H1 (cell line): Measurements from ENCODE around the gene KIF1B. TPM values are rescaled to one million over a fixed set of nuclear protein-coding genes. Genes with fewer than 3 reads are reported as not detected.

Experiments used
- CTCF ChIA-PET: fragments of 300-600 bp; sonication (Branson Sonifier 250); formaldehyde crosslinking; loops from one replicate; lab custom pipeline; 2021; ENCODE audit not compliant: partially characterized antibody; lab: Charles Lee
- POLR2A ChIA-PET: fragments of 300-600 bp; sonication (Branson Sonifier 250); formaldehyde crosslinking; loops from one replicate; lab custom pipeline; 2021; ENCODE audit warnings: inconsistent platforms; ENCODE audit not compliant: partially characterized antibody; lab: Charles Lee
- DNase-seq, 2 experiments: peaks; one replicate each; pipeline versions ENCODE4 v3.0.0 to v3.0.0-alpha.2; 2010 to 2022; ENCODE audit warnings: low spot score in 2 of 2, low read depth in 1 of 2, mixed read lengths in 1 of 2
- FAIRE-seq: peaks from 2 replicates; lab custom pipeline; 2011; peaks lifted over from hg19 to GRCh38; lab: Jason Lieb, UNC
- H2AFZ ChIP-seq: 2 replicates; pipeline ENCODE4 v1.8.1; 2012; ENCODE audit warnings: low read length, inconsistent platforms
- H2AK5ac ChIP-seq: 2 replicates; pipeline ENCODE4 v1.6.1; 2013; ENCODE audit warnings: low read depth, low read length
- H2BK120ac ChIP-seq: replicated peaks from 2 replicates; pipeline ENCODE3; 2013; ENCODE audit warnings: low read depth, low read length, inconsistent platforms
- H2BK12ac ChIP-seq: 2 replicates; pipeline ENCODE4 v1.6.1; 2013; ENCODE audit warnings: low read depth, low read length
- H2BK15ac ChIP-seq: 2 replicates; pipeline ENCODE4 v1.6.1; 2013; ENCODE audit warnings: low read length
- H2BK20ac ChIP-seq: 2 replicates; pipeline ENCODE4 v1.6.1; 2013; ENCODE audit warnings: low read length
- H2BK5ac ChIP-seq: 2 replicates; pipeline ENCODE4 v1.6.1; 2013; ENCODE audit warnings: low read depth, low read length
- H3K14ac ChIP-seq: 2 replicates; pipeline ENCODE4 v1.6.1; 2013; ENCODE audit warnings: inconsistent platforms; ENCODE audit not compliant: insufficient read length
- H3K18ac ChIP-seq: 2 replicates; pipeline ENCODE4 v1.6.1; 2013; ENCODE audit warnings: low read length; ENCODE audit errors: extremely low read depth
- H3K23ac ChIP-seq: 2 replicates; pipeline ENCODE4 v1.6.1; 2013; ENCODE audit warnings: inconsistent platforms; ENCODE audit not compliant: insufficient read length
- H3K23me2 ChIP-seq: 2 replicates; pipeline ENCODE4 v1.6.1; 2013; ENCODE audit warnings: low read depth, low read length
- H3K27ac ChIP-seq: 2 replicates; pipeline ENCODE4 v1.6.1; 2011; ENCODE audit warnings: low read depth, low read length, inconsistent platforms
- H3K27me3 ChIP-seq, 4 experiments: replicated peaks in 1 of 4; 1 replicate in 1 of 4; 2 replicates in 3 of 4; pipeline versions ENCODE4 v1.6.1 to v1.8.1; 2011 to 2013; ENCODE audit warnings: low read length in 3 of 4, mild to moderate bottlenecking in 3 of 4, inconsistent platforms in 2 of 4, mixed read lengths in 2 of 4, moderate library complexity in 1 of 4; ENCODE audit not compliant: control insufficient read depth in 3 of 4, insufficient read depth in 3 of 4; ENCODE audit errors: extremely low read depth in 1 of 4
- H3K36me3 ChIP-seq, 4 experiments: 2 replicates each; pipeline versions ENCODE4 v1.6.1 to v1.8.1; 2011 to 2013; ENCODE audit warnings: mild to moderate bottlenecking in 4 of 4, low read length in 3 of 4, moderate library complexity in 2 of 4, control low read depth in 1 of 4, inconsistent platforms in 1 of 4; ENCODE audit not compliant: insufficient read depth in 4 of 4, control insufficient read depth in 2 of 4
- H3K4ac ChIP-seq: replicated peaks from 2 replicates; pipeline ENCODE3; 2013; ENCODE audit warnings: low read length, low read depth, mixed read lengths, inconsistent platforms; ENCODE audit not compliant: insufficient read length
- H3K4me1 ChIP-seq, 4 experiments: replicated peaks in 1 of 4; 1 replicate in 1 of 4; 2 replicates in 3 of 4; pipeline versions ENCODE4 v1.6.1 to v1.8.1; 2011 to 2013; ENCODE audit warnings: low read length in 3 of 4, inconsistent platforms in 2 of 4, mixed read lengths in 1 of 4; ENCODE audit not compliant: insufficient read depth in 4 of 4, control insufficient read depth in 3 of 4
- H3K4me2 ChIP-seq, 2 experiments: 2 replicates each; pipeline versions ENCODE4 v1.6.1 to v1.8.1; 2011 to 2013; ENCODE audit warnings: low read depth in 2 of 2, low read length in 2 of 2, control low read depth in 1 of 2, inconsistent platforms in 1 of 2, mild to moderate bottlenecking in 1 of 2; ENCODE audit not compliant: insufficient read depth in 1 of 2
- H3K4me3 ChIP-seq, 4 experiments: fragments of 200-600, 300-600 bp in 1 of 4; sonication (generic), shearing (Covaris generic), sonication (Bioruptor Twin) in 1 of 4; 2 replicates each; pipeline versions ENCODE4 v1.5.1 to v1.8.1; 2011 to 2016; ENCODE audit warnings: low read length in 4 of 4, low read depth in 3 of 4, control low read depth in 2 of 4, inconsistent platforms in 2 of 4, mild to moderate bottlenecking in 2 of 4, mixed read lengths in 1 of 4, moderate library complexity in 1 of 4; ENCODE audit not compliant: insufficient read depth in 2 of 4; ENCODE audit errors: extremely low read depth in 1 of 4
- H3K56ac ChIP-seq: replicated peaks from 2 replicates; pipeline ENCODE3; 2013; ENCODE audit warnings: low read depth, mild to moderate bottlenecking, mixed read lengths, low read length, inconsistent platforms; ENCODE audit not compliant: insufficient read length
- H3K79me1 ChIP-seq: 2 replicates; pipeline ENCODE4 v1.6.1; 2013; ENCODE audit warnings: low read depth, low read length, control low read depth
- H3K79me2 ChIP-seq, 2 experiments: 2 replicates each; pipeline versions ENCODE4 v1.6.1 to v1.8.1; 2012 to 2013; ENCODE audit warnings: low read length in 2 of 2, mild to moderate bottlenecking in 2 of 2, inconsistent platforms in 1 of 2; ENCODE audit not compliant: insufficient read depth in 2 of 2, control insufficient read depth in 1 of 2
- H3K9ac ChIP-seq, 4 experiments: replicated peaks in 1 of 4; 1 replicate in 1 of 4; 2 replicates in 3 of 4; pipeline versions ENCODE4 v1.6.1 to v1.8.1; 2011 to 2013; ENCODE audit warnings: low read depth in 3 of 4, low read length in 3 of 4, control low read depth in 2 of 4, mild to moderate bottlenecking in 2 of 4, moderate library complexity in 2 of 4, inconsistent platforms in 1 of 4; ENCODE audit errors: extremely low read depth in 1 of 4
- H3K9me3 ChIP-seq, 2 experiments: 2 replicates each; pipeline versions ENCODE4 v1.6.1 to v1.8.1; 2012 to 2013; ENCODE audit warnings: mild to moderate bottlenecking in 2 of 2, moderate library complexity in 2 of 2, control low read depth in 1 of 2, inconsistent platforms in 1 of 2, low read depth in 1 of 2, low read length in 1 of 2, mixed read lengths in 1 of 2; ENCODE audit not compliant: insufficient read depth in 2 of 2
- H4K20me1 ChIP-seq, 2 experiments: replicated peaks in 1 of 2; 2 replicates each; pipeline versions ENCODE3 to v1.8.1; 2011 to 2013; ENCODE audit warnings: inconsistent platforms in 2 of 2, low read length in 2 of 2, mild to moderate bottlenecking in 1 of 2; ENCODE audit not compliant: insufficient read depth in 2 of 2, control insufficient read depth in 1 of 2
- H4K5ac ChIP-seq: 2 replicates; pipeline ENCODE4 v1.6.1; 2013; ENCODE audit warnings: low read length, low read depth, mixed read lengths, inconsistent platforms; ENCODE audit not compliant: insufficient read length
- H4K8ac ChIP-seq: 2 replicates; pipeline ENCODE4 v1.8.0; 2013; ENCODE audit warnings: mild to moderate bottlenecking, moderate library complexity, low read length, inconsistent platforms; ENCODE audit not compliant: insufficient read depth; ENCODE audit errors: extremely low read depth
- H4K91ac ChIP-seq: replicated peaks from 2 replicates; pipeline ENCODE3; 2013; ENCODE audit warnings: low read length, mixed read lengths, inconsistent platforms; ENCODE audit not compliant: insufficient read length
- CEBPB ChIP-seq: IDR thresholded peaks from 2 replicates; pipeline ENCODE4 v1.6.1; 2012; ENCODE audit warnings: low read depth, low read length
- CHD2 ChIP-seq: IDR thresholded peaks from 2 replicates; pipeline ENCODE4 v1.6.1; 2012; ENCODE audit warnings: low read length, improper control_type of control experiment
- CTBP2 ChIP-seq: IDR thresholded peaks from 2 replicates; pipeline ENCODE4 v1.7.0; 2011; ENCODE audit warnings: borderline replicate concordance, mild to moderate bottlenecking, moderate library complexity, mixed read lengths, low read length; ENCODE audit not compliant: insufficient read depth, insufficient read length
- EGR1 ChIP-seq: IDR thresholded peaks from 2 replicates; pipeline ENCODE4 v1.6.1; 2011; ENCODE audit warnings: low read depth, low read length, borderline replicate concordance
- EP300 ChIP-seq, 2 experiments: IDR thresholded peaks; 1 replicate in 1 of 2; 2 replicates in 1 of 2; pipeline ENCODE4 v1.6.1; 2011 to 2012; ENCODE audit warnings: low read depth in 2 of 2, low read length in 2 of 2, mild to moderate bottlenecking in 2 of 2, borderline replicate concordance in 1 of 2, inconsistent platforms in 1 of 2, moderate library complexity in 1 of 2
- KDM5A ChIP-seq: fragments of 200-600 bp; IDR thresholded peaks from 2 replicates; pipeline ENCODE4 v1.7.1; 2012; ENCODE audit warnings: mild to moderate bottlenecking, low read length, inconsistent platforms, mixed read lengths
- POU5F1 ChIP-seq: IDR thresholded peaks from 2 replicates; pipeline ENCODE4 v1.6.1; 2011; ENCODE audit warnings: low read depth, mild to moderate bottlenecking, low read length, moderate library complexity
- RBBP5 ChIP-seq: IDR thresholded peaks from 2 replicates; pipeline ENCODE4 v1.7.1; 2012; ENCODE audit warnings: low read depth, mild to moderate bottlenecking, inconsistent platforms, low read length, moderate library complexity, borderline replicate concordance
- SIN3A ChIP-seq, 2 experiments: IDR thresholded peaks in 1 of 2; conservative IDR thresholded peaks in 1 of 2; 2 replicates each; pipeline ENCODE4 v1.6.1; 2011 to 2012; ENCODE audit warnings: low read length in 2 of 2, improper control_type of control experiment in 1 of 2, low read depth in 1 of 2, mild to moderate bottlenecking in 1 of 2
- SP1 ChIP-seq: IDR thresholded peaks from 2 replicates; pipeline ENCODE4 v1.6.1; 2011; ENCODE audit warnings: low read depth, low read length
- TAF7 ChIP-seq: optimal IDR thresholded peaks from 2 replicates; pipeline ENCODE3; 2011; ENCODE audit warnings: low read depth, mild to moderate bottlenecking, inconsistent platforms, low read length, moderate library complexity, borderline replicate concordance
- WGBS, 2 experiments: shearing (Covaris generic) in 1 of 2; methylation state at CpG; one replicate each; pipeline versions ENCODE4 v1.1.6 to v1.1.7; 2013 to 2015; ENCODE audit warnings: low lambda C conversion rate in 2 of 2, mixed read lengths in 2 of 2, inconsistent platforms in 1 of 2, low coverage in 1 of 2, missing lambda C conversion rate in 1 of 2; ENCODE audit not compliant: insufficient replicate concordance in 2 of 2, insufficient coverage in 1 of 2, insufficient read length in 1 of 2; ENCODE audit errors: extremely low coverage in 1 of 2, missing lambda C conversion rate in 1 of 2; 5-methylcytosine and 5-hydroxymethylcytosine counted together
- polyA plus RNA-seq, 7 experiments: library from polyadenylated mRNA; depleted of rRNA in 3 of 7; stranded (reverse) in 5 of 7; unstranded in 2 of 7; fragments of >200 nt in 5 of 7; fragments of 200-250 nt in 2 of 7; gene quantifications; 1 replicate in 5 of 7; 2 replicates in 1 of 7; 4 replicates in 1 of 7; pipeline versions ENCODE4 v1.2.1 to v1.2.3, GENCODE V29; 2011 to 2013; ENCODE audit warnings: missing spikeins in 2 of 7, mixed read lengths in 2 of 7
- total RNA-seq: library from RNA; stranded (reverse); fragmentation: NEBNext Ultra II Directional; extraction: Animal tissue kit (Norgen Biotek cat#: 25700); gene quantifications from 2 replicates; pipeline ENCODE4 v1.2.1, GENCODE V29; 2021
- TF ChIP-seq, protein P1 (sequence below): IDR thresholded peaks from 2 replicates; pipeline ENCODE4 v1.6.1; 2012; ENCODE audit warnings: inconsistent platforms

KIF1B gene
- total and polyA plus RNA-seq, 2 of the 8 experiments (the other 6 are each of a cell fraction or from before 2014, with no cell fraction given) = 39.1 to 74.2 TPM

DNA sequence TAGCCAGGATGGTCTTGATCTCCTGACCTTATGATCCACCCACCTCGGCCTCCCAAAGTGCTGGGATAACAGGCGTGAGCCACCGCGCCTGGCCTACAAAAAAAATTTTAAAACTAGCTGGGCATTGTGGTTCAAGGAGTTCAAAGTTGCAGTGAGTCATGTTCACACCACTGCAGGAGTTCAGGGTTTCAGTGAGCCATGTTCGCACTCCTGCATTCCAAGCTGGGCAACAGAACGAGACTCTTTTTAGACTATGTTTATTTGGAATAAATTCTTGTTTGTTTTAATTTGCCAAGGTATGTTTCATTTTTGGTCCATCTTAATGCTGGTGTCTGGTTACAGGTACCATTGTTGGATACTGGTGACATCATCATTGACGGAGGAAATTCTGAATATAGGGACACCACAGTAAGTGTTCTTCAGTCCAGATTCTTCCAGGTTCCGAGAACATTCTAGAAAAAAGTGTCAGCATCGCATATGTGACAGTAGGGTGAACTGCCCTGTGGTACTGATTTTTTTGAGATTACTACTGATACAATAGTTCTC lies 192.4 kb downstream of the KIF1B start:
- no peak overlapping the region for H3K9ac ChIP-seq
- no peak for FAIRE-seq

More for the DNA sequence above, 192.4 kb downstream of the KIF1B start:
- Histone ChIP-seq H3K9me3 (no peaks in the 10 kb centered on the region), H3K27me3 (no peaks in the 10 kb centered on the region), H3K79me2 (peaks cover 10 to 26% of the 10 kb centered on the region in 2 experiments), H2BK120ac (no peak overlapping the region), H3K79me1 (peaks cover 3% of the 10 kb centered on the region; the same call in 1 of the 2 replicates), H2BK15ac (no peak overlapping the region), H3K4ac (no peak overlapping the region), H3K23me2 (peaks cover 9% of the 10 kb centered on the region; the same call in 1 of the 2 replicates), H3K27ac (no peak overlapping the region), H4K5ac (no peak overlapping the region), H3K4me1 (peaks cover 0 to 7% (median 5%) of the 10 kb centered on the region in 4 experiments; a peak in 5 of 7 replicates), H4K20me1 (peaks cover 3 to 6% of the 10 kb centered on the region in 2 experiments), H2AK5ac (no peak overlapping the region), H4K91ac (no peak overlapping the region), H2BK5ac (no peak overlapping the region), H3K14ac (no peak overlapping the region), H3K36me3 (peaks cover 28 to 67% (median 53%) of the 10 kb centered on the region in 4 experiments), H3K23ac (no peak overlapping the region), H4K8ac (peak overlapping the region; percentile 17; the same call in 1 of the 2 replicates), H3K4me2 (no peak overlapping the region), H3K18ac (no peak overlapping the region), H3K4me3 (no peak overlapping the region), H2BK20ac (no peak overlapping the region), H3K56ac (no peak overlapping the region), H2AFZ (no peak overlapping the region), H2BK12ac (no peak overlapping the region)
- WGBS, 2 experiments = 94% methylated on average over 9 of the region's 9 CpGs; no CpG with 5 or more reads in 1 of the 2 experiments
- ChIA-PET POLR2A (interaction anchor here (1.0 to 1.2 kb wide), 4 partner anchors 15 to 79 kb away, joined by 3 to 5 read pairs (median 3); partner anchors contain the start of gene CENPS), CTCF (interaction anchor here (0.8 to 1.6 kb wide), 2 partner anchors 25 to 26 kb away, joined by 3 to 5 read pairs; no protein-coding TSS in a partner anchor)
- no peak for DNase-seq
- TF ChIP-seq SIN3A (conservative IDR thresholded peaks at IDR 0.05 in 1 of 2, IDR thresholded peaks at IDR 0.05 in 1 of 2; ENCODE audit: low read depth in 1 of 2, low read length in 2 of 2) (no peak), EGR1 (no peak), EP300 (IDR thresholded peaks at IDR 0.05; ENCODE audit: borderline replicate concordance in 1 of 2, low read depth in 2 of 2, low read length in 2 of 2) (no peak), CEBPB (no peak), SP1 (no peak), POU5F1 (no peak), KDM5A (no peak), CHD2 (no peak), RBBP5 (no peak), TAF7 (no peak), CTBP2 (no peak)
- TF ChIP-seq, protein P1, sequence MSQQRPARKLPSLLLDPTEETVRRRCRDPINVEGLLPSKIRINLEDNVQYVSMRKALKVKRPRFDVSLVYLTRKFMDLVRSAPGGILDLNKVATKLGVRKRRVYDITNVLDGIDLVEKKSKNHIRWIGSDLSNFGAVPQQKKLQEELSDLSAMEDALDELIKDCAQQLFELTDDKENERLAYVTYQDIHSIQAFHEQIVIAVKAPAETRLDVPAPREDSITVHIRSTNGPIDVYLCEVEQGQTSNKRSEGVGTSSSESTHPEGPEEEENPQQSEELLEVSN = no peak
